ENCODE results near the gene FMO3.

DNA sequence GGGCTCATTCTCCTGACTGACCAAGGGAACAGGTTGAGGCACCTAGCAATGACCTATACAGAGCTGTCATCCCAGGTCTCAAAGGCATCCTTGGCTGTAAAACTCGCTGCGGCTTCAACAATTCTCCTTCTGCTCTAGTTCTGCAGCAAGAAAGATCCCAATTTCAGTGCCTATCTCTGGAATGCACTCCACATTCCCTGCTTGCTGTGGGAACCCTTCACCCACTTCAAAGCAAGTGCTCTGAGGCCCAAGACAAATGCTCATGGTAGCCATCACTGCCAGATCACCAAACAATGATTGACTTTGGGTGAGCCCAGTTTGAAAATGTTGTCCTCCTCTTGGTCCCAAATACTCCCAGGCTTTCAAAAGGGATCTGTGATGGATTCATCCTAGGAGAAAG, 37.7 kb upstream of the FMO3 start:
- TF ChIP-seq CTCF (IDR thresholded peaks at IDR 0.05) (no peak), POLR2A (IDR thresholded peaks at IDR 0.05) (no peak), EP300 (IDR thresholded peaks at IDR 0.05) (no peak), POLR2AphosphoS5 (IDR thresholded peaks at IDR 0.05) (no peak)
